HEK293 (cell line): ENCODE measurements around the gene MADD.

ENCODE experiments used
- CTCF ChIP-seq: fragments of 450-650 bp; formaldehyde crosslinking; IDR thresholded peaks from 2 replicates; pipeline ENCODE4 v1.5.1; 2016; ENCODE audit warnings: missing biosample characterization, missing genetic modification characterization
- ELK4 ChIP-seq: IDR thresholded peaks from 2 replicates; pipeline ENCODE4 v1.6.1; 2011; ENCODE audit warnings: mild to moderate bottlenecking, low read depth, low read length, borderline replicate concordance
- SETDB1 ChIP-seq: IDR thresholded peaks from one replicate; pipeline ENCODE4 v1.6.1; 2017; ENCODE audit warnings: mild to moderate bottlenecking, low read length, moderate library complexity, mixed read lengths; ENCODE audit not compliant: insufficient read length
- TRIM28 ChIP-seq: IDR thresholded peaks from 2 replicates; pipeline ENCODE4 v1.6.1; 2011; ENCODE audit warnings: low read length, control low read depth, borderline replicate concordance
- TSHZ1 ChIP-seq: fragments of 450-650 bp; formaldehyde crosslinking; IDR thresholded peaks from 2 replicates; pipeline ENCODE4 v1.5.1; 2016; ENCODE audit warnings: missing biosample characterization, missing genetic modification characterization, borderline replicate concordance
- ZNF19 ChIP-seq: fragments of 450-650 bp; formaldehyde crosslinking; IDR thresholded peaks from 2 replicates; pipeline ENCODE4; 2016; ENCODE audit warnings: missing biosample characterization, missing genetic modification characterization, low read depth
- ZNF280D ChIP-seq: fragments of 450-650 bp; formaldehyde crosslinking; IDR thresholded peaks from 2 replicates; pipeline ENCODE4 v1.5.1; 2016; ENCODE audit warnings: missing biosample characterization, missing genetic modification characterization
- ZNF362 ChIP-seq: fragments of 450-650 bp; formaldehyde crosslinking; IDR thresholded peaks from 2 replicates; pipeline ENCODE4 v1.5.1; 2016; ENCODE audit warnings: missing biosample characterization, missing genetic modification characterization
- ZNF501 ChIP-seq: fragments of 450-650 bp; formaldehyde crosslinking; IDR thresholded peaks from 2 replicates; pipeline ENCODE4 v1.5.1; 2016; ENCODE audit warnings: missing biosample characterization, missing genetic modification characterization
- ZNF549 ChIP-seq: fragments of 450-650 bp; IDR thresholded peaks from 2 replicates; pipeline ENCODE4 v1.5.1; 2018; ENCODE audit warnings: missing biosample characterization, missing genetic modification characterization, mild to moderate bottlenecking, inconsistent platforms, moderate library complexity
- ZNF596 ChIP-seq: fragments of 450-650 bp; IDR thresholded peaks from 2 replicates; pipeline ENCODE4 v1.5.0; 2018; ENCODE audit warnings: missing biosample characterization, mild to moderate bottlenecking, missing genetic modification characterization, moderate library complexity
- ZNF701 ChIP-seq: fragments of 450-650 bp; formaldehyde crosslinking; IDR thresholded peaks from 2 replicates; pipeline ENCODE4 v1.5.1; 2016; ENCODE audit warnings: missing biosample characterization, missing genetic modification characterization
- ZXDB ChIP-seq: fragments of 450-650 bp; formaldehyde crosslinking; IDR thresholded peaks from 2 replicates; pipeline ENCODE4 v1.5.1; 2016; ENCODE audit warnings: missing biosample characterization, missing genetic modification characterization

- TF ChIP-seq CTCF (tag by site-specific recombination) (no peak), ZNF701 (tag by site-specific recombination) (no peak), ZNF362 (tag by site-specific recombination) (no peak), ZNF280D (tag by site-specific recombination) (no peak), TRIM28 (no peak), SETDB1 (no peak), ZNF549 (tag by site-specific recombination) (no peak), TSHZ1 (tag by site-specific recombination) (no peak), ZXDB (tag by site-specific recombination) (no peak), ELK4 (no peak), ZNF19 (tag by site-specific recombination) (no peak), ZNF596 (tag by site-specific recombination) (no peak), ZNF501 (tag by site-specific recombination) (no peak)
Measured at GRCh38 chr11:47258317-47258902, 11.5 kb upstream of the MADD start.
